ENCODE results near the gene CMSS1.

- TF ChIP-seq POLR2AphosphoS5 (IDR thresholded peaks at IDR 0.05) = no peak
- TF ChIP-seq CTCF (IDR thresholded peaks at IDR 0.05) = no peak
- no peak for TF ChIP-seq POLR2A (IDR thresholded peaks at IDR 0.05)
Observed at GRCh38 chr3:100165926-100166550, 348.4 kb downstream of the CMSS1 start.
